HepG2 (cell line): ENCODE results near the gene IGDCC3. TPM values are rescaled to one million over a fixed set of nuclear protein-coding genes. Genes with fewer than 3 reads are reported as not detected.
A peak's percentile ranks its signal among the peaks of the same experiment; 100 is the strongest.

Source experiments
- ATF6 ChIP-seq: sonication (generic); formaldehyde crosslinking; conservative IDR thresholded peaks from 2 replicates; pipeline ENCODE4 v1.4.0; 2020; ENCODE audit warnings: missing genetic modification reagents
- BCL6 ChIP-seq: IDR thresholded peaks from 2 replicates; pipeline ENCODE4 v1.6.1; 2016; ENCODE audit warnings: missing genetic modification reagents, missing compliant biosample characterization
- GATA4 ChIP-seq: sonication (generic); IDR thresholded peaks from 2 replicates; pipeline ENCODE4 v1.6.1; 2016; ENCODE audit warnings: antibody characterized with exemption, low read depth, borderline replicate concordance
- HIC2 ChIP-seq: sonication (generic); formaldehyde crosslinking; IDR thresholded peaks from 2 replicates; pipeline ENCODE4 v1.9.0; 2022; ENCODE audit warnings: low read depth, missing genetic modification reagents
- HMG20A ChIP-seq: IDR thresholded peaks from 2 replicates; pipeline ENCODE4 v1.6.1; 2016; ENCODE audit warnings: borderline replicate concordance
- HMGXB4 ChIP-seq, 2 experiments: sonication (generic) in 1 of 2; formaldehyde crosslinking in 1 of 2; IDR thresholded peaks; 2 replicates each; pipeline versions ENCODE4 v1.4.0 to v1.6.1; 2018 to 2020; ENCODE audit warnings: missing genetic modification reagents in 2 of 2, borderline replicate concordance in 1 of 2, low read depth in 1 of 2, mild to moderate bottlenecking in 1 of 2, missing biosample characterization in 1 of 2
- KDM5A ChIP-seq: fragments of 200-600 bp; sonication (generic); IDR thresholded peaks from 2 replicates; pipeline ENCODE4 v1.7.0; 2018; ENCODE audit warnings: antibody characterized with exemption, mild to moderate bottlenecking, low read length, borderline replicate concordance
- MBNL3 ChIP-seq: fragments of 250-450 bp; sonication (Bioruptor Pico); conservative IDR thresholded peaks from 2 replicates; pipeline ENCODE4 v1.8.0; 2022; ENCODE audit warnings: mild to moderate bottlenecking, inconsistent platforms
- PHF20 ChIP-seq: sonication (generic); formaldehyde crosslinking; IDR thresholded peaks from 2 replicates; pipeline ENCODE4 v1.5.0; 2020; ENCODE audit warnings: mild to moderate bottlenecking, missing genetic modification reagents
- RAD21 ChIP-seq: fragments of 450-650 bp; formaldehyde crosslinking; IDR thresholded peaks from 2 replicates; pipeline ENCODE4 v1.5.0; 2020; ENCODE audit warnings: mild to moderate bottlenecking
- SALL1 ChIP-seq: sonication (generic); formaldehyde crosslinking; IDR thresholded peaks from 2 replicates; pipeline ENCODE4 v1.8.0; 2022; ENCODE audit warnings: mild to moderate bottlenecking, missing genetic modification reagents
- STAG1 ChIP-seq: sonication (generic); formaldehyde crosslinking; IDR thresholded peaks from 2 replicates; pipeline ENCODE4 v1.4.0; 2020; ENCODE audit warnings: missing genetic modification reagents
- TRIM24 ChIP-seq: sonication (generic); formaldehyde crosslinking; IDR thresholded peaks from 2 replicates; pipeline ENCODE4 v1.8.0; 2022; ENCODE audit warnings: mild to moderate bottlenecking, missing genetic modification reagents
- ZBTB20 ChIP-seq: sonication (generic); formaldehyde crosslinking; IDR thresholded peaks from 2 replicates; pipeline ENCODE4 v1.8.1; 2023; ENCODE audit warnings: missing genetic modification reagents, low read depth, mild to moderate bottlenecking, borderline replicate concordance
- ZBTB46 ChIP-seq: sonication (generic); formaldehyde crosslinking; IDR thresholded peaks from 2 replicates; pipeline ENCODE4 v1.4.0; 2020; ENCODE audit warnings: mild to moderate bottlenecking, missing genetic modification reagents, borderline replicate concordance
- ZFY ChIP-seq: sonication (generic); formaldehyde crosslinking; IDR thresholded peaks from 2 replicates; pipeline ENCODE4 v1.4.0; 2020; ENCODE audit warnings: missing genetic modification reagents
- ZNF777 ChIP-seq: sonication (generic); formaldehyde crosslinking; IDR thresholded peaks from 2 replicates; pipeline ENCODE4 v1.4.0; 2020; ENCODE audit warnings: missing genetic modification reagents
- ZNF788 ChIP-seq: sonication (generic); formaldehyde crosslinking; IDR thresholded peaks from 2 replicates; pipeline ENCODE4 v1.5.0; 2020; ENCODE audit warnings: mild to moderate bottlenecking, missing genetic modification reagents, borderline replicate concordance
- ZNF878 ChIP-seq: sonication (generic); formaldehyde crosslinking; IDR thresholded peaks from 2 replicates; pipeline ENCODE4 v1.8.1; 2023; ENCODE audit warnings: mild to moderate bottlenecking, missing genetic modification reagents, moderate library complexity
- ZNF879 ChIP-seq: sonication (generic); formaldehyde crosslinking; IDR thresholded peaks from 2 replicates; pipeline ENCODE4 v1.8.1; 2023; ENCODE audit warnings: missing genetic modification reagents
- ZSCAN30 ChIP-seq: sonication (generic); formaldehyde crosslinking; IDR thresholded peaks from 2 replicates; pipeline ENCODE4 v1.5.0; 2020; ENCODE audit warnings: mild to moderate bottlenecking, missing genetic modification reagents
- polyA plus RNA-seq, 8 experiments: library from polyadenylated mRNA; depleted of rRNA in 3 of 8; stranded (reverse) in 7 of 8; unstranded in 1 of 8; fragments of >200 nt; fragmentation: Illumina TruSeq in 4 of 8; extraction: Trizol in 4 of 8; gene quantifications; 2 replicates each; pipeline versions ENCODE4 v1.2.1 to v1.2.3, GENCODE V29; 2011 to 2016; ENCODE audit warnings: low read depth in 4 of 8, missing spikeins in 1 of 8, mixed read lengths in 1 of 8; ENCODE audit not compliant: insufficient read depth in 1 of 8
- total RNA-seq, 5 experiments: library from RNA; depleted of rRNA; stranded (reverse); fragments of >200 nt; fragmentation: Illumina TruSeq; extraction: Trizol; gene quantifications; 2 replicates each; pipeline ENCODE4 v1.2.3, GENCODE V29; 2016; ENCODE audit warnings: low read depth in 1 of 5

IGDCC3 gene
- total and polyA plus RNA-seq, 2 of the 13 experiments (the other 11 are each of a cell fraction or from before 2014, with no cell fraction given) = 30.1 to 51.8 TPM

- TF ChIP-seq HIC2 (CRISPR knock-in tag) (peak; percentile 54; the same call in 1 of the 2 replicates), SALL1 (CRISPR knock-in tag) (peak; percentile 51; the same call in 1 of the 2 replicates), ZSCAN30 (CRISPR knock-in tag) (no peak), ZNF878 (CRISPR knock-in tag) (no peak), ATF6 (CRISPR knock-in tag) (no peak), HMG20A (CRISPR knock-in tag) (no peak), ZNF788 (CRISPR knock-in tag) (peak; percentile 87; the same call in 1 of the 2 replicates), ZFY (CRISPR knock-in tag) (peak; percentile 95), HMGXB4 (CRISPR knock-in tag; IDR thresholded peaks at IDR 0.05; ENCODE audit: borderline replicate concordance in 1 of 2, low read depth in 1 of 2) (peak; percentile 57 to 63; a peak in 3 of 4 replicates), KDM5A (no peak), STAG1 (CRISPR knock-in tag) (0 out of 2 replicates have a peak, but pooled peaks have one; percentile 5), ZNF879 (CRISPR knock-in tag) (peak; percentile 34; the same call in 1 of the 2 replicates), ZBTB46 (no peak), ZNF777 (CRISPR knock-in tag) (peak; percentile 75; the same call in 1 of the 2 replicates), ZBTB20 (CRISPR knock-in tag) (no peak), RAD21 (CRISPR knock-in tag) (peak; percentile 46; the same call in 1 of the 2 replicates), MBNL3 (no peak), TRIM24 (CRISPR knock-in tag) (no peak), GATA4 (no peak), PHF20 (CRISPR knock-in tag) (peak; percentile 53; the same call in 1 of the 2 replicates), BCL6 (CRISPR knock-in tag) (0 out of 2 replicates have a peak, but pooled peaks have one; percentile 1)
Observed at GRCh38 chr15:65286704-65287519, 90.9 kb downstream of the IGDCC3 start, which contains the start of gene PARP16 (continued).
